ELF-1 (cell line): Measurements from ENCODE around the gene ACSF3.
"Not testable (repeated sequence)": the region's sequence is repeated elsewhere in the genome, so short reads cannot be mapped to it uniquely, and the experiment has no call there.

Experiments used
- DNase-seq: peaks from one replicate; pipeline ENCODE4 v3.0.0-alpha.2; 2016; ENCODE audit warnings: low read depth, low spot score

ACSF3 gene

DNA sequence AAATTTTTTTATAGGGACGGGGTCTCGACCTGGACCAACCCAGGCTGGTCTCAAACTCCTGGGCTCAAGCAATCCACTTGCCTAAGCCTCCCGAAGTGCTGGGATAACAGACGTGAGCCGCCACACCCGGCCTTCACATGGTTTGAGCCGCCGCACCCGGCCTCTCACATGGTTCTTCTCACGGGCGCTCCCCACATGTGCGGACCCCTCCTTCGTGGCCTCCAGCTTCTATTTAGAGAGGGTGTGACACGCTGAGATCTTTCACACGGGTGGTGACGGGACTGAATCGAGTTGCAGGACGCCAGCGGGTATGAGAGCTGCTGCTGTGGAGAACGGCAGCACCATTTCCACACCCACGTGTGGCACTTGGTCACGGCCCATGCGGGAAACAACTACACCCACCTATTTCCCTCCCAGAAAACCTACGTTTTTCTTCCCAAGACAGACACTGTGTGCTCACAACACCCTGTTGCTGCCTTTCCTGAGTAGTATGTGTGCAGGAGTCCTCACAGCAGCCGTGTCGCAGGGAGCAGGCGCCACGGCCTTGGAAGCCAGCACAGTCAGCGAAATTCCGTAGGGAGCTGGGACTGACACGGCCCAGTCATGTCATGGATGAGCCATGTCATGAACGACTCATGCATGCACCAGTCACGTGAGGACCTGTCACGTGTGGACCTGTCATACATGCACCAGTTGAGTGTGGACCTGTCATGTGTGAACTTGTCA, 20.1 kb upstream of the ACSF3 start:
- DNase-seq: no peak

DNA sequence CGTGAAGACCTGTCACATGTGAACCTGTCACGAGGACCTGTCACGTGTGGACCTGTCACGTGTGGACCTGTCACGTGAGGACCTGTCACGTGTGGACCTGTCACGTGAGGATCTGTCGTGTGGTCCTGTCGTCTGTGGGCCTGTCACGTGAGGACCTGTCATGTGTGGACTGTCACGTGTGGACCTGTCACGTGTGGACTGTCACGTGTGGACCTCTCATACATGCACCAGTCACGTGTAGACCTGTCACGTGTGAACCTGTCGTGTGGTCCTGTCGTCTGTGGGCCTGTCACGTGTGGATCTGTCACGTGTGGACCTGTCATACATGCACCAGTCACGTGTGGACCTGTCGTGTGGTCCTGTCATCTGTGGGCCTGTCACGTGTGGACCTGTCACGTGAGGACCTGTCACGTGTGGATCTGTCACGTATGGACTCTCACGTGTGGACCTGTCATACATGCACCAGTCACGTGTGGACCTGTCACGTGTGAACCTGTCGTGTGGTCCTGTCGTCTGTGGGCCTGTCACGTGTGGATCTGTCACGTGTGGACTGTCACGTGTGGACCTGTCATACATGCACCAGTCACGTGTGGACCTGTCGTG, 19.5 kb upstream of the ACSF3 start:
- DNase-seq: not testable (repeated sequence)

DNA sequence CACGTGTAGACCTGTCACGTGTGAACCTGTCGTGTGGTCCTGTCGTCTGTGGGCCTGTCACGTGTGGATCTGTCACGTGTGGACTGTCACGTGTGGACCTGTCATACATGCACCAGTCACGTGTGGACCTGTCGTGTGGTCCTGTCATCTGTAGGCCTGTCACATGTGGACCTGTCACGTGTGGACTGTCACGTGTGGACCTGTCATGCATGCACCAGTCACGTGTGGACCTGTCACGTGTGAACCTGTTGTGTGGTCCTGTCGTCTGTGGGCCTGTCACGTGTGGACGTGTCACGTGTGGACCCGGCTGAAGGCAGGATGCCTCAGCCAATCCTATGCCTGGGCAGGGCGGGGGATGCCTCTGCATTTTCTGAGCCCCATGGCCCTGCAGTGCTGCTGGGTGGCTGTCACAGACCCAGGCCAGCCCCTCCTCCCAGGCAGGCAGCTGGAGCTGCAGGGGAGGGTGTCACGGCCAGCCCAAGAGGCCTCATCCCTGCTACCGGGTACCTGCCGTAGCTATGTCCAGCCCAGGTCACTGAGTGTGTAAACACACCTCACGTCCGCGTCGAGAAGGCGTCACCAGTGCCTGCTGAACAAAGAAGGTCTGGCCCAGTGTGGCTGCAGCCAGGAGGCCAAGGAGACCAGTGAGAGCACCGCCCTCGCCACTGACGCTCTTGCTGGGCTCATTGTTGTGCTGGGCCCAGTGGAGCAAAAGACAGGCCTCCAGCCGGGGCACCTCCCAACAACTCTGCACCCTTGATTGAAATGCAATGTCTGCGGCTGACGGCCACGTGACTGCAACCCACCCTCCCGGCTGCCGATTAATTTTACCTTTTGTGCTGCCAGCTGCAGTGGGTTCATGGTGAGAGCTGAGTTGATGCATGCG, 18.6 kb upstream of the ACSF3 start:
- DNase-seq: no peak

DNA sequence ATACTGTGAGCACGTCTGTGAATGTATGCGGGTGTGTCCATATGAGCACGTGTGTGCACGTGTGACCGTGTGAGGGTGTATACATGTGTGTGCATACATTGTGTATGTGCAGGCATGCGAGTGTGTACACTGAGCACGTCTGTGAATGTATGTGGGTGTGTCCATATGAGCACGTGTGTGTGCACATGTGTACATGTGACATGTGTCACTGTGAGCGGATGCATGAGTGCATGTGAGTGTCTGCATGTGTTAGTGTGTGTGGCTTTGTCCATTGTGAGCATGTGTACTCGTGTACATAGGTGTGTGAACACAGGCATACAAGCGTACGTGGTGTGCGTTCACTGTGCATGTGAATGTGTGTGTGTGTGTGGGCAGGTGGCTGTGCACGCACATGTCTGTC, 17.5 kb upstream of the ACSF3 start:
- no peak for DNase-seq

DNA sequence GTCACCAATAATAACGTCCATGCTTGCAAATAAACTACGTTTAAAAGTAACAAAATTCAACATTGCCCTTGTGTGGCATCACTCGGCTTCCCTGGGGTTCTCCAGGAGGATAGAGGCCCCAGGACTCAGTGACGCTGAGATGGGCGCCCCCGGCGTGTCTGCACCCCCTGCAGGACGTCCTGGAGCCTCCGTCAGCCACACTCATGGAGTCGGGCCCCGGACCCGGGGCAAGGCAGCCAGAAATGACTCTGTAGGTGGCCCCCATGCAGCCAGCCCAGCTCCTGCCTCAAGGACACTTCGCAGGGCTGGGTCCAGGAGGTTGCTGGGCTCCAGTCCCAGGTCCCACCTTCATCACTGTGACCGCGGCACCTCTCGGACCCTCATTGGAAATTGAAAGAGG, 16.6 kb upstream of the ACSF3 start:
- DNase-seq: no peak

DNA sequence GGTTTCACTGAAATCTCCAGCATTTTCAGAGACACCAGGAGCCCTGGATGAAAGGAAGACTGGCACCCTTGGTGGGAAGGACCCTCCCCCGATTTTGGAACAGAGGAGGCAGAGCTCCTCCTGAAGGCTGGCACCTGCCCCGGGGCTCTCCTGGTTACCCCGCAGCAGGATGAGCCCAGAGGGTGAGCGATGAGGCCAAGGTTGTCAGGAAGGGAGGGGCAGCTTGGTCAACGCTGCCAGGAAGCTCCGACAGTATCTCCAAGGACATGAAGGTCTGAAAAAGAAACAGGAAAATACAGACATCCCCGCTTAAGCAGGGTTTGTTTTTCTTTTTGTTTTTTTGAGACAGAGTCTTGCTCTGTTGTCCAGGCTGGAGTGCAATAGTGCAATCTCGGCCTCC, 15.5 kb upstream of the ACSF3 start:
- DNase-seq: no peak

DNA sequence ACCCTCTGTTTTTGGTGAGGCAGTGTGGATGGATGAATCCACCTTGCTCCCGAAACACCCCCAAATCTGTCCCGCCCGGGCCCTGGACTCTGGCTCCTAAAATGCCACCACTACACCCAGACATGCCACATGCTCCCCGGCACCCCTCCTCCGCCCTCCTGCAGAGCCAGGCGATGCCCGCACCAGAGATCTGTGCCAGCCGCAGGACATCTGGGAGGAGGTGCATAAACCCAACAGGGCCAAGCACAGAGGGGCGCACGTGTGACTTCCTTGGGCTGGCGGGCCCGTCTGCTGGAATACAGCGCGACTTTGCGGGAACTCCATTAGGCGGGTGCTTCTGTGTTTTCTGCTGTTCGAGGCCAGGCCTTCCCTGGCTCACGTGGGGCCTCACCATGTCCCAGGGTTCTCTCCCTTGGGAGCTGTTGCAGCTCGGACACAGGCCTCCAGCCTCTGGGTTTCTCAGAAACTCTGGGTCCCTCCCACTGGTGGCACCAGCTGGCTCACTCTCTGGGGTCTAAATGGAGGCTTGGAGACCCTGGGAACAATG, 14.1 kb upstream of the ACSF3 start:
- DNase-seq: no peak

DNA sequence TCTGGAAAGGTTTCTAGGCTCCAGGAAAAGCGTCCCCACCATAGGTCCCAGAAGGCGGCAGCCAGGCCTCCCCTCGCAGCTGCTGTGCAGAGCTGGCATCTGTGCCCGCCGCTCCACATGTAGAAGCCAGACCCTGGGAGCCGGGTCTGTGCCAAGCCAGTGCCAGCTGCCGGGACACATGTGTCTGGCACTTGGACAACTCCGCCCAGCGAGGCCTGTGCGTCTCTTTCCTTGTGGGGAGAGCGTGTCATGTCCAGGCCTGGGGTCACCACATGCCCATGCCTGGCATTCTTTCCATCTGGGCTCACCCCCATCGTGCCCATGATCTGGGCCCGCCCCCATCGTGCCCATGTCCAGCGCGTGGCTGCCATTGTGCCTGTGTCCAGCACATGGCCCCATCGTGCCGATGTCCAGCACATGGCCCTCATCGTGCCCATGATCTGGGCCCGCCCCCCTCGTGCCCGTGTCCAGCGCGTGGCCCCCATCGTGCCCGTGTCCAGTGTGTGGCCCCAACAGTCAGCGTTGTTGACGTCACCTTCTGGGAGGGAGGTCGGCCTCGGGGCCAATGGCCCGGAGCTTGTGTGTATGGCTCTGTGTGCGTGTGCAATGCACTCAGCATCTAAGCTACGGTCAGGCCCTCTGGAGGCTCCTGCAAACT, 13.3 kb upstream of the ACSF3 start:
- no peak for DNase-seq

DNA sequence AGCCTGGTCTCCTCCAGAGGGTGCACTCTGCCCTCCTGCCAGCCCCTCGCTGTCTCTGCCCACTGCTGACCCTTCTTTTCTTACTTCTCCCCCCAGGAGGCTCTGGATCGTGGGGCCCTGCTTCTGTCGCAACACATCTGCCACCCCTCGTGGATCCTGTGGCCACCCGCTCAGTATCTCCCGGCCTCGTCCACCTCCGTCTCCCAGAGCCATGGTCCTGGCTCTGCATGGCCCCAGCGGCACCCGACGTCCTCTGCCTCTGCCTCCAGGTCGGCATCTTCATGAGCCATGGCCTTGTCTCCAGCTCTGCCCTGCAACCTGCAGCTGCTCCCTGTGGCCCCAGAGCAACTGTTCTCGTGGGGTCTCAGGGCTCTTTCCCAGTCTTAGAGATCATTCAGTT, 12.1 kb upstream of the ACSF3 start:
- no peak for DNase-seq

DNA sequence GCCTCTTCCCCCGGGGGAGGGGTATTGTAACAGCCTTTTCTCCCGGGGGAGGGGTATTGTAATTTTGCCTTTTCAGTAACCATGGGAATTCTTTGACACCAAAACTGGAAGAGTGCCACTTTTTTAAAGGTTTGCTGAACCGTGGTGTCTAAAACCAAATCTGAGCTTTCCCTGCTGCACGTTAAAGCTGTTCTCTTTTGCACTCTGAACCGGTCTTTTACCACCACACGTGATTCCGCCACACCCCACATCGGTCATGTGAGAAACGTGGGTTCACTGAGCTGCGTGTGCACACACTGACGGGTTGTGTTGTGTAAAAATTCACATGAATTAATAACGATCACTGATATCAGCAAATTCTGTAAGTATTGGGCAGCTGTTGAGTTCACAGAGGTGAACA, 9.2 kb upstream of the ACSF3 start:
- no peak for DNase-seq

DNA sequence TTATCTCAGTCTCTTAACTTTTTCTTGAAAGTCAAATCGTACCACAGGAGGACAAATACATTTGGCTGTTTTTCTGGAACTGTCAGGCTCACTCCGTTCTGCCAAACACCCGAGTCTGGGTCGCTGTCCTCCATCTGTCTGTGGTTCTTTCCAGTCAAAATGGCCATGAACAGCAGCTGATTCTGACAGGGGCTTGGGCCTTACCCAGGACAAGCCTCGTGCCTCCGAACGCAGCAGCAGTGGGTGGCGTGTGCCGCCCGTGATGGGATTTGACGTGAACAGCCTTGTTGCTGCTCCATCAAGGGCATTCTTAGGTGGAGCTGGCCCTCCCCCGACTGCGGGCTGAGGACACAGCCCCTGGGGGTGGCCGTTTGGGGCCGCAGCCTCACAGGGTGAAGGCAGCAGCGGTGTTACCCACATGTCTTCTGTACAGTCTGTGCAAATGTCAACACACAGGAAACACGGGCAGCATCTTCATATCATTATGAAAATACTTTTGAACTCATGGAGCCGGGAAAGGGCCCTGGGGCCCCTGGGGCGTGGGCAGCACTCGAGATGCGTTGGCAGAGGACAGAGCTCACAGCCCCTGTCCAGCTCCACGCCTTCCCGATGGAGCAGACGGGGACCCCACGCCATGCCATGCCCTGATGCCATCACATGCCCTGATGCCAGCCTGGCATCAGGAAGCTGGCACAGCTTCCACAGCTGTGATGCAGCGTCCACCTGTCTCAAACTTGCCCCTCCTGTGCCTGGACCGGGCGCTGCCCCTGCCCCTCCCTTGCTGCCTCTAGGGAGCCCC, 8.6 kb upstream of the ACSF3 start:
- no peak for DNase-seq

DNA sequence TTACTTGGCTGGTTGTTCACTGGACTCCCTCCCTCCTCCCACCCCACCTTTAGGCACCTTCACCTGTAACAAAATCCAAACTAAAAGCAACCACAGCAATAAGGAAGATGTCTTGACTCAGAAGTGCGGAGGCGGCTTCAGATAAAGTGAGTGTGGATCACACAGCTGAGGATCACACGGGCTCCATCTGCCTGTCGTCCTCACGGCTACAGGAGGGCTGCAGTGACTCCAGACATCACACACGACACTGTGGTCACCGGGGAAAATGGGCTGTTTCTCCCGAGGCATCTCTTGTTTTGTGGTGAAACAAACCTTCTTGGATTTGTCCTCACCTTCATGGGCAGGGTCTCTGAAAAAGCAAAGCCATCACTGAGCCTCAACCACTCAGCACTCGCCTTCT, 7.9 kb upstream of the ACSF3 start:
- DNase-seq: no peak

DNA sequence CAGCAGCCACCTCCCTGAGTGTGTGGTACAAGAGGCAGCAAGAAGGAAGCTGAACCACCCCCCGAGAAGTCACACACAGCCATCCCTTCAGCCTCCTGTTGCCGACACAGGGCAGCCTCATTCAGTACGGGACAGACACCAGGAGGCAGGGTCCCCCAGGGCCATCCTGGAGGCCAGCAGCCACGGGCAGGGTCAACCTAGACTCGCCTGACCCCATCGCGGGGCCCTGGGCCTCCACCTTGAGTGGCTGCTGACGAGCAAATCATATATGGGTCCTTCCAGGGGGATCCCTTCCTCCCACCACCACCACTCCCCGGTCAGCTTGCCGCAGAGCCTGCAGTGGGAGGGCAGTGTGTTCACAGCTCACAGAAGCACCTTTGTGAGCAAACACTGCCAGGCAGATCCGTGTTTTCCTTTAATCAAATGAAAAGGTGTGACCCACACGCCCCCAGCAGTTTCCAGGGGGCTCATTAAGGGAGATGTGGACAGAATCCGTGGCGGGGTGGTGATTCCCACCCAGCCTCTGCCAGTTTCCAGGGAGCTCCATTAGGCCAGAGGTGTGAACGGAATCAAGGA, 5.6 kb upstream of the ACSF3 start:
- DNase-seq: no peak

DNA sequence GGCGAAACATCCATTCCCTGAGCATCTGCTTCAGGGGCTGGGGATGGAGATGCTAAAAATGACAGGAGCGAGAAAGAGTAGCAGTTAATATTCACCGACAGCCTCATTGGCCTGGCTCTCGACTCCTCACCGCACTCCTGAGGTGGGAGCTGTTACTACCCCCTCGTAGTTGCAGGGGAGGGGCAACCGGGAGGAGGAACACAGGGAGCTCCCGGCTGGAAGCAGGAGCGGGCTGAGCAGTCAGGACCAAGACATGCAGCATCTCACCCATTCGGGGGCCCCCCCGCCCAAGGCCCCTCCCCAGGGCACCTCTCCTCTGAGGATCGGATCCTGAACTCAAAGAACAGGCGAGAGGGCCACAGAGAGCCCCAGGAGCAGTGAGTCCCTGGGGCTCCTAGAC, 4.5 kb upstream of the ACSF3 start:
- no peak for DNase-seq

DNA sequence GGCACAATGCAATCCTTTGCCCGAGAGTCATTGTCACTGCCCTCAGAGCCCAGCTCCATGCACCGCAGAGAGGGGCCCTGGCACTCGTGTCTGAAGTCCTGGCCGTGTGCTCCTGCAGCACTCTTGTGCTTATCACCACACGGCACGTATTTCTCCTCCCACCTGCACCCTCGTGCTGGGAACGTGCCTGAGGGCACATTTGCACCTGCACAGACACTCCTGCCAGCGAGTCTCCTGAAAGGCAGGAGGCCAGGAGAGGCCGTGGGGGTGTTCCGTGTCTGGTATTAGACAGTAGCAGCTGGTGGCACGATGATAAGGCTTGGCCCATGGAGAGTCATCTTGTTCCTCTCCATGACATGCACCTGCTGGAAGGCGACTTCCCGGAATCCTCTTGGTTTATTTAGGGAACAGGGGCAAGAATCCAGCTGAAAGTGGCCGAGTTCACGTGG, 3.4 kb upstream of the ACSF3 start:
- DNase-seq: no peak

DNA sequence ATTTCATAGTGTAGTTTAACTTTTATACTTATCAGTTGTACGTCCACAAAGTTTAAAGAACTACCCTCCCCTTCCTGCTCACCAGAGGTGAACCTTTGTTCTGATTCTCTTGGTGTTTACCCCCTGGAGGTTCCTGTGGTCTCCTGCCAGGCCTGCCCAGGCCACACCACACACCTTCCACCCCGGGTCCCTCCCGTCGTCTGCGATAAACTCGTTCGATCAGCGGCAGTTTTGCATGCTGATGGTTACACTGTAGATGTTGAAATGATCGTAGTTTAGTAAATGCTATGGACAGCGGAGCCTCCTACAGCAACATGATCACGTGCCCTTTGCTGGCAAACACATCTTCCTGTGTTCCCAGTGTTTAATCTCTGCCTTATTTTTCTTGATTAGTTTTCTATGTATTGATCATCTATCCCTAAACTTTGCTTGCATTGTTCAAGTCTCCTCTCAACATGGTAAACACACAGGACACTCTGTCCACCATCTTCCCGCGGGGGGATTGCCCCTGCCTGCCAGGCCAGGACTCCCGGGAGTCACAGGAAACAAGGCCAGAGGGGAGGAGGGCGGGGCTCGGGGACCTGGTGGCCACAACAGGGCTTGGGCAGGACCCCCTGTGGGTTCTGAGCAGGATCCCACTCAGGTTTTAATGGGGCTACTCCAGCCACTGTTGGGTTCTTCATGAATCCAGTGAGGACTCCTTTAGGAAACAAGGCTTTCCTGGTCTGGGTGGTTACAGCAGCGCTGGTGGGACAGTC, 2.8 kb upstream of the ACSF3 start:
- no peak for DNase-seq

DNA sequence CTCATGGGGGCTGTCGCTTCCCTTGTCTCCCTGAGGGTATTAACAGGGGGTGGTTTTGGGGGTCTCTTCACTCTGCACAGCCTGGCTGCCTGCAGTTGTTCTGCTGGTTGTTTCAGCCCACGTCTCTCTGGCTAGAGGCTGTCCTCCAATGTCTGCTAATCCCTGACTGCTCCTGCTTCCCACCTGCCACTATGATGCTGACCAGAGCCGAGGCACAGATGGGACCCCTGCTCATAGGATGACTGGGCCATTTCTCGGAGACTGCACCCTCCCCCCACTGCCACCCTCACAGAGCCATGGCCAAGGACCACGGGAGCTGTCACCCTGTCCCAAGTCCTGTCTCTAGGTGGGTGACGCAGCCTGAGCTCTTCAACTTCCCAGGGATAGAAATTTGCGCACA, 1.6 kb upstream of the ACSF3 start:
- DNase-seq: no peak

DNA sequence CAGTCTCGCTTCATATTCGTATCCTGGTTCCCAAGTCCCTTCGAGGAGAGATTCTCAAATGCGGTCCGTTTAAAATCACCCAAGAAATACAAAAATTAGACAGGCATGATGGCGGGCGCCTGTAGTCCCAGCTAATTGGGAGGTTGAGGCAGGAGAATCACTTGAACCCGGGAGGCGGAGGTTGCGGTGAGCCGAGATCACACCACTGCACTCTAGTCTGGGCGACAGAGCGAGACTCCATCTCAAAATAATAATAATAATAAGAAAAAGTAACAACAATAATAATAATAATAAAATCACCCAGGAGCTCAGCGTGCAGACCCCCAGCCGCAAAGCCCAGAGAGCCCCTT, 425 bp upstream of the ACSF3 start:
- DNase-seq: not testable (repeated sequence)

DNA sequence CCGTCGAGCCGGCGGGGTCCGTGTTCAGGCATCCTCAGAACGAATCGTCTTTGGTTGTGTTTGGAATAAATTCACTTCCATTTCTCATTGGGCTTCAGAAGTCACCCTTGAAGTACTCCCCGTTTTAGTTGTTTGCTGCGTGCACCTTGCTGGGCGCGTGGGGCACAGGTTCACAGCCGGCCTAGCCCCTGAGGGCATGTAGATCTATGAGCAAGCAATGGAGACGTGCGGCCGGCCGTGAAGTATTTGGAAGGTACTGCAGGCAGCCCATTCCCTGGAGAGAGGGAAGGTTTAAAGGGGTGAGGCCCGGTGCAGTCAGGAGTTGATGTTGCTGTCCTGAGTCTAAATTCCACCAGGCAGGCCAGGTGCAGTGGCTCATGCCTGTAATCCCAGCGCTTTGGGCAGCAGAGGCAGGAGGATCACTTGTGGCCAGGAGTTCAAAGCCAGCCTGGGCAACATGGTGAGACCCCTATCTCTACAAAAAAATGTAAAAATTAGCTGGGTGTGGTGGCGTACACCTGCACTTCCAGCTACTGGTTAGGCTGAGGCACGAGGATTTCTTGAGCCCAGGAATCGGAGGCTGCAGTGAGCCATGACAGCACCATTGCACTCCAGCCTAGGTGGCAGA, 714 bp downstream of the ACSF3 start:
- DNase-seq: peak; percentile 36

DNA sequence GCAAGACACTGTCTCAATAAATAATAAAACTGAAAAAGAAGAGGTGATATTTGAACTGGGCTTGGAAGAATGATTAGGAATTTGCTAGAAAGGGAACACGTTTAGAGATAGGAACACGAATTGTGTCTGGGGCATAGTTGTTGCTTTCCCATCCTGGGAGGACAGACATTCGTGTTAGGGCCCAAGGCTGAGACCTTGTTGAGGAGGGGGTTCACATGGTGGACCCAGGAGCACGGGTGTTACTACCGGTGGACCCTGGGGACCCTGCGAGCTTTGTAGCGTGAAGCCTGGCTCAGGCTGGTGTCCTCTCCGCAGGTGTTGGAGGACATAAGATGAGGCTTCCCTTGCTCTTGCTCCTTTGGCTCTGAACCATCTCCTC, 1.2 kb downstream of the ACSF3 start:
- DNase-seq: no peak
